HepG2 (cell line): ENCODE data around the gene COL4A2.

Experiments
- SP1 ChIP-seq, 2 experiments: fragments of 450-650 bp in 1 of 2; sonication (generic) in 1 of 2; formaldehyde crosslinking in 1 of 2; IDR thresholded peaks; 2 replicates each; pipeline versions ENCODE4 v1.4.0 to v1.6.1; 2016 to 2020; ENCODE audit warnings: missing genetic modification reagents in 1 of 2
- SP5 ChIP-seq: IDR thresholded peaks from 2 replicates; pipeline ENCODE4 v1.6.1; 2016; ENCODE audit warnings: low read depth, borderline replicate concordance
- ZFP82 ChIP-seq: sonication (generic); formaldehyde crosslinking; IDR thresholded peaks from 2 replicates; pipeline ENCODE4 v1.5.1; 2020; ENCODE audit warnings: mild to moderate bottlenecking, missing genetic modification reagents, borderline replicate concordance
- TF ChIP-seq, protein P1 (sequence below): sonication (generic); formaldehyde crosslinking; IDR thresholded peaks from 2 replicates; pipeline ENCODE4 v1.8.0; 2022; ENCODE audit warnings: mild to moderate bottlenecking, missing genetic modification reagents, borderline replicate concordance

DNA sequence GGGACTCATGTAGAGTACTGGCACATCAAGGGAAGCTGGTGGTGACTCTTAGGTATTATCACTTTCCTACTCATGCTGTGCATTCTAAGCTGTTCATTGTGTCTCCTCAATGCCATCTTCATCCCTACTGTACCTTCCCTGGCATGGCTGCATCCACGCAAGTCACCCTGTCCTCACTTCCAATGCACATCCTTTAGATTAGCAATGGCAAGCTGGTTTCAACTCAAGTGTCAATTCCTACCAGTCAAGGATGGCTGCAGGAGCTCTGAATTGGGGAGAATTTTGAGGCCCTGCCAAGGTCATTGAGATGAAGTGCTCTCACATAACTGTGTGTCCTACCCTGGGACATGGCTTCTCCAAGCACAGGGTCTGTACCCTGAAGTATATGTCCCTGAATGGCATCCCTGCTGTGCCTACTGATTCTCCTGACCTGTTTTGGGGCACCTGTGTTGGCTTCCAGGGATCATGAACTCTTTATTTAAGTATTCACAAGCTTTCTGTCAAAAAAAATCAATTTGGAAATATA, 24.7 kb upstream of the COL4A2 start:
- TF ChIP-seq, protein P1, sequence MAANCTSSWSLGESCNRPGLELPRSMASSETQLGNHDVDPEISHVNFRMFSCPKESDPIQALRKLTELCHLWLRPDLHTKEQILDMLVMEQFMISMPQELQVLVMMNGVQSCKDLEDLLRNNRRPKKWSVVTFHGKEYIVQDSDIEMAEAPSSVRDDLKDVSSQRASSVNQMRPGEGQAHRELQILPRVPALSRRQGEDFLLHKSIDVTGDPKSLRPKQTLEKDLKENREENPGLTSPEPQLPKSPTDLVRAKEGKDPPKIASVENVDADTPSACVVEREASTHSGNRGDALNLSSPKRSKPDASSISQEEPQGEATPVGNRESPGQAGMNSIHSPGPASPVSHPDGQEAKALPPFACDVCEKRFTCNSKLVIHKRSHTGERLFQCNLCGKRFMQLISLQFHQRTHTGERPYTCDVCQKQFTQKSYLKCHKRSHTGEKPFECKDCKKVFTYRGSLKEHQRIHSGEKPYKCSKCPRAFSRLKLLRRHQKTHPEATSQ = no peak
- TF ChIP-seq ZFP82 (CRISPR knock-in tag) = no peak
- no peak for TF ChIP-seq SP5
- TF ChIP-seq SP1 (IDR thresholded peaks at IDR 0.05) = no peak
- TF ChIP-seq SP1 (CRISPR knock-in tag; IDR thresholded peaks at IDR 0.05) = no peak
